Activated CD8-positive, alpha-beta T cell treated with anti-CD3 and anti-CD28 coated beads for 36 hours (primary cell): ENCODE results near the gene IGFBP6. TPM values are rescaled to one million over a fixed set of nuclear protein-coding genes. Genes with fewer than 3 reads are reported as not detected.

ENCODE experiments used
- ATAC-seq: fragments of 200-7000 bp; cut with Tn5 transposase; one replicate; pipeline ENCODE4 v1.10.0; 2021; ENCODE audit warnings: mild to moderate bottlenecking, moderate library complexity
- CTCF ChIA-PET: fragments of 350-600 bp; sonication (Branson Sonifier 250); formaldehyde crosslinking; loops from one replicate; lab custom pipeline; 2021; ENCODE audit warnings: antibody characterized with exemption; lab: Charles Lee
- POLR2A ChIA-PET: fragments of 350-600 bp; sonication (Branson Sonifier 250); formaldehyde crosslinking; loops from one replicate; lab custom pipeline; 2021; ENCODE audit warnings: antibody characterized with exemption; lab: Charles Lee
- DNase-seq: peaks from one replicate; pipeline ENCODE4 v3.0.0-alpha.2; 2020
- H3K27ac Mint-ChIP-seq: one replicate; pipeline ENCODE4 v1.8.0; 2021; ENCODE audit warnings: mild to moderate bottlenecking, mixed read lengths
- H3K27me3 Mint-ChIP-seq: one replicate; pipeline ENCODE4 v1.8.0; 2021; ENCODE audit warnings: mixed read lengths
- H3K36me3 Mint-ChIP-seq: one replicate; pipeline ENCODE4 v1.8.0; 2021; ENCODE audit warnings: low read depth, mixed read lengths
- H3K4me1 Mint-ChIP-seq: one replicate; pipeline ENCODE4 v1.8.0; 2021; ENCODE audit warnings: low read depth, mixed read lengths
- H3K4me3 Mint-ChIP-seq: one replicate; pipeline ENCODE4 v1.8.0; 2021; ENCODE audit warnings: mild to moderate bottlenecking, moderate library complexity, mixed read lengths
- H3K9me3 Mint-ChIP-seq: one replicate; pipeline ENCODE4 v1.8.0; 2021; ENCODE audit warnings: mixed read lengths
- CTCF ChIP-seq: fragments of 200-600 bp; IDR thresholded peaks from one replicate; pipeline ENCODE4 v1.8.0; 2022; ENCODE audit warnings: antibody characterized with exemption, mild to moderate bottlenecking
- intact Hi-C: fragments of 100-400 bp; cut with micrococcal nuclease; formaldehyde crosslinking; loops from one replicate; pipeline ENCODE4 v1.10.0; 2022
- total RNA-seq, 2 experiments: library from RNA; stranded (reverse); gene quantifications; one replicate each; pipeline ENCODE4 v1.2.3, GENCODE V29; 2021

The IGFBP6 gene
- total RNA-seq, 2 experiments from 2014 or later, result 2.0 to 2.3 TPM

GRCh38 chr12:53123578-53124351 is 26.3 kb downstream of the IGFBP6 start:
- Mint-ChIP-seq H3K4me3 (no peak overlapping the region), H3K9me3 (no peaks in the 10 kb centered on the region), H3K4me1 (no peaks in the 10 kb centered on the region), H3K27ac (no peak overlapping the region), H3K36me3 (no peaks in the 10 kb centered on the region), H3K27me3 (no peaks in the 10 kb centered on the region)
- POLR2A ChIA-PET, result no interaction called here
- ATAC-seq, result no peak
- CTCF ChIA-PET, result no interaction called here
- no peak for DNase-seq
- no peak for TF ChIP-seq CTCF
- intact Hi-C loops, result no loop called here

GRCh38 chr12:53124352-53124723 is 26.9 kb downstream of the IGFBP6 start:
- POLR2A ChIA-PET, result no interaction called here
- TF ChIP-seq CTCF, result no peak
- DNase-seq, result no peak
- H3K9me3 Mint-ChIP-seq, result no peaks in the 10 kb centered on the region
- H3K36me3 Mint-ChIP-seq, result no peaks in the 10 kb centered on the region
- H3K4me1 Mint-ChIP-seq, result no peaks in the 10 kb centered on the region
- H3K27ac Mint-ChIP-seq, result no peak overlapping the region
- H3K27me3 Mint-ChIP-seq, result no peaks in the 10 kb centered on the region
- ATAC-seq, result no peak
- CTCF ChIA-PET, result interaction anchor here (0.6 to 0.9 kb wide), 2 partner anchors 26 to 39 kb away, joined by 3 read pairs; no protein-coding TSS in a partner anchor
- intact Hi-C loops, result no loop called here
- H3K4me3 Mint-ChIP-seq, result no peak overlapping the region

GRCh38 chr12:53127169-53127568 is 29.7 kb downstream of the IGFBP6 start:
- Mint-ChIP-seq H3K4me1 (no peaks in the 10 kb centered on the region), H3K9me3 (no peaks in the 10 kb centered on the region), H3K27me3 (no peaks in the 10 kb centered on the region), H3K4me3 (no peak overlapping the region), H3K36me3 (no peaks in the 10 kb centered on the region), H3K27ac (no peak overlapping the region)
- ChIA-PET CTCF (interaction anchor here (2.8 kb wide), 1 partner anchor 62 kb away, joined by 6 read pairs; no protein-coding TSS in a partner anchor), POLR2A (interaction anchor here (0.7 kb wide), 1 partner anchor 24 kb away, joined by 3 read pairs; the partner anchor contains the start of gene SOAT2)
- TF ChIP-seq CTCF, result no peak
- DNase-seq (no peak), ATAC-seq (no peak)
- intact Hi-C loops, result no loop called here

- no peak for DNase-seq
- no peak overlapping the region for H3K27ac Mint-ChIP-seq
- ChIA-PET CTCF (interaction anchor here (1.5 kb wide), 1 partner anchor 10 kb away, joined by 3 read pairs; no protein-coding TSS in a partner anchor), POLR2A (no interaction called here)
- intact Hi-C loops, result no loop called here
- H3K27me3 Mint-ChIP-seq, result no peaks in the 10 kb centered on the region
- H3K9me3 Mint-ChIP-seq, result no peaks in the 10 kb centered on the region
- no peaks in the 10 kb centered on the region for H3K4me1 Mint-ChIP-seq
- no peaks in the 10 kb centered on the region for H3K36me3 Mint-ChIP-seq
- ATAC-seq, result no peak
- no peak overlapping the region for H3K4me3 Mint-ChIP-seq
- no peak for TF ChIP-seq CTCF
Observed at GRCh38 chr12:53128780-53129569, 31.5 kb downstream of the IGFBP6 start.
